ENCODE data around the gene NAT14.
"Not testable (repeated sequence)": the region's sequence is repeated elsewhere in the genome, so short reads cannot be mapped to it uniquely, and the experiment has no call there.

The NAT14 gene

GRCh38 chr19:55447421-55448174 lies 37.4 kb upstream of the NAT14 start:
- POLR2A ChIA-PET (ENCODE audit: low non-redundant PET), result no interaction called here
- H3K27ac ChIP-seq, result peak overlapping the region; percentile 80
- CTCF ChIA-PET, result interaction anchor here (1.0 kb wide), 1 partner anchor 359 kb away, joined by 4 read pairs; no protein-coding TSS in a partner anchor
- TF ChIP-seq CTCF (conservative IDR thresholded peaks at IDR 0.05; ENCODE audit: low read depth), result no peak
- DNase-seq (ENCODE audit: low spot score), result peak; percentile 67

- DNase-seq (ENCODE audit: low spot score); CTCF ChIA-PET; POLR2A ChIA-PET (ENCODE audit: low non-redundant PET): not testable (repeated sequence)
- peak overlapping the region; percentile 80 for H3K27ac ChIP-seq
Observed at GRCh38 chr19:55448175-55448490, 36.9 kb upstream of the NAT14 start.

GRCh38 chr19:55449469-55449868 lies 35.5 kb upstream of the NAT14 start:
- CTCF ChIA-PET, result interaction anchor here (0.6 kb wide), 1 partner anchor 31 kb away, joined by 4 read pairs; no protein-coding TSS in a partner anchor
- POLR2A ChIA-PET (ENCODE audit: low non-redundant PET), result no interaction called here
- no peak for TF ChIP-seq CTCF (conservative IDR thresholded peaks at IDR 0.05; ENCODE audit: low read depth)
- H3K27ac ChIP-seq, result no peak overlapping the region
- no peak for DNase-seq (ENCODE audit: low spot score)

- no peak for DNase-seq (ENCODE audit: low spot score)
- POLR2A ChIA-PET (ENCODE audit: low non-redundant PET), result no interaction called here
- TF ChIP-seq CTCF (conservative IDR thresholded peaks at IDR 0.05; ENCODE audit: low read depth), result no peak
- CTCF ChIA-PET, result interaction anchor here (3.6 kb wide), 1 partner anchor 16 kb away, joined by 11 read pairs; no protein-coding TSS in a partner anchor
- no peak overlapping the region for H3K27ac ChIP-seq
Observed at GRCh38 chr19:55451163-55451964, 33.6 kb upstream of the NAT14 start.

- TF ChIP-seq CTCF (conservative IDR thresholded peaks at IDR 0.05; ENCODE audit: low read depth), result no peak
- POLR2A ChIA-PET (ENCODE audit: low non-redundant PET), result no interaction called here
- H3K27ac ChIP-seq, result no peak overlapping the region
- CTCF ChIA-PET, result interaction anchor here (3.6 kb wide), 1 partner anchor 16 kb away, joined by 11 read pairs; no protein-coding TSS in a partner anchor
- no peak for DNase-seq (ENCODE audit: low spot score)
Observed at GRCh38 chr19:55451965-55452748, 32.8 kb upstream of the NAT14 start.

- CTCF ChIA-PET, result interaction anchor here (3.6 kb wide), 1 partner anchor 15 kb away, joined by 11 read pairs; no protein-coding TSS in a partner anchor
- POLR2A ChIA-PET (ENCODE audit: low non-redundant PET), result no interaction called here
- peak; percentile 73 for DNase-seq (ENCODE audit: low spot score)
Observed at GRCh38 chr19:55452749-55453346, 32.1 kb upstream of the NAT14 start.

More at GRCh38 chr19:55452749-55453346, 32.1 kb upstream of the NAT14 start:
- peak overlapping the region; percentile 46 for H3K27ac ChIP-seq
- TF ChIP-seq CTCF (conservative IDR thresholded peaks at IDR 0.05; ENCODE audit: low read depth), result no peak

All from RWPE1 (cell line).